CD1c-positive myeloid dendritic cell (primary cell): Measurements from ENCODE around the gene ETNK1.
"Not testable (repeated sequence)": the region's sequence is repeated elsewhere in the genome, so short reads cannot be mapped to it uniquely, and the experiment has no call there.

ENCODE experiments used
- DNase-seq: peaks from one replicate; pipeline ENCODE4 v3.0.0-alpha.2; 2016; ENCODE audit errors: extremely low spot score

The ETNK1 gene, protein sequence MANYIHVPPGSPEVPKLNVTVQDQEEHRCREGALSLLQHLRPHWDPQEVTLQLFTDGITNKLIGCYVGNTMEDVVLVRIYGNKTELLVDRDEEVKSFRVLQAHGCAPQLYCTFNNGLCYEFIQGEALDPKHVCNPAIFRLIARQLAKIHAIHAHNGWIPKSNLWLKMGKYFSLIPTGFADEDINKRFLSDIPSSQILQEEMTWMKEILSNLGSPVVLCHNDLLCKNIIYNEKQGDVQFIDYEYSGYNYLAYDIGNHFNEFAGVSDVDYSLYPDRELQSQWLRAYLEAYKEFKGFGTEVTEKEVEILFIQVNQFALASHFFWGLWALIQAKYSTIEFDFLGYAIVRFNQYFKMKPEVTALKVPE

DNA sequence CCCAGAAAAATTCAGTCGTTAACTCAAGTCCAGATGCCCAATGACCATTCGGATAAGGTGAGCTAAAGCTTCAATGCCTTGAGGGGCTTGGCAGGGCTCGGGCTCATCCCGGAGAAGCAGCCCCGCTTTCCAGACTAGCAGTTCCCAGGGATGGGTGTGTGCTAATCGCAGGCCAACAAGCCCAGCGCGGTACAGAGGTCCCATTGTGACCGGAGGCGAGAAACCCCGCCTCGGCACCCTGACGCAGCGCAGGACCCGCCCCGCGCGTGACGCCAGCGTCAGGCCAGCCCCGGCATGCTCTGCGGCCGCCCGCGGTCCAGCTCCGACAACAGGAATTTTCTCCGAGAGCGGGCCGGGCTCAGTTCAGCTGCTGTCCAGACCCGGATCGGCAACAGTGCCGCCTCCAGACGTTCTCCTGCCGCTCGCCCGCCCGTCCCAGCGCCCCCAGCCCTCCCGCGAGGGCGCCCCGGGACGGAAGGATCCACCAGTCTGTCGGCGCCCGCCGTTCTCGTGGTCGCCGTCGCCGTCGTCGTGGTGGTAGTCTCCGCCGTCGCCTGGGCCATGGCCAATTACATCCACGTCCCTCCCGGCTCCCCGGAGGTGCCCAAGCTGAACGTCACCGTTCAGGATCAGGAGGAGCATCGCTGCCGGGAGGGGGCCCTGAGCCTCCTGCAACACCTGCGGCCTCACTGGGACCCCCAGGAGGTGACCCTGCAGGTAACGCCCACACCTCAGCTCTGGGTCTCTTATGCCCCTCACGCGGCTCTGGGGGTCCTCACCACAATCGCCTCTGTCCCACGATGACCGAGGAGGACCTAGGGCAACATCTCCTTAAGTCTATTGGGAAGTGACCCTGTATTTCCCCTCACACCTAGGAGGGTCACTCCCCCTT is at the start of gene ETNK1:
TSS of gene ETNK1 (plus strand) at position 302 of the 892 bp plus-strand sequence. CDS start at position 562, 260 bp downstream.
- peak; percentile 94 for DNase-seq

DNA sequence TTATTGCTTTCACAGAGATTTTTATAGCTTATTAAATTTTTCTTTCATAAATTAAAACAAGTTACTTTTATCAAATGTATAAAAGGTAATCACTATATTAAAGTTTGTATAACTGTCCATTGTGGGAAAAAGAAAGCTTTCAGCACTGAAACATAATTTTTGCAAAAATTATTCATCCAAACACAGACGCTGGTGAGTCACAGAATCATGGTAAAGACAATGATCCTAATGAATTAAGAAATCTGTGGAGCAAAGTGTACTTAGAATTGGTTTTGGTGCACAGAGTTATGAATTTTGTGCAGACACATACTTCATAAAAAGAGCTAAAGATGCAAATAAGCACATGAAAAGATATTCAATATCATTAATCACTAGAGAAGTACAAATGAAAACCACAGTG is 48.9 kb upstream of the ETNK1 start:
- no peak for DNase-seq

DNA sequence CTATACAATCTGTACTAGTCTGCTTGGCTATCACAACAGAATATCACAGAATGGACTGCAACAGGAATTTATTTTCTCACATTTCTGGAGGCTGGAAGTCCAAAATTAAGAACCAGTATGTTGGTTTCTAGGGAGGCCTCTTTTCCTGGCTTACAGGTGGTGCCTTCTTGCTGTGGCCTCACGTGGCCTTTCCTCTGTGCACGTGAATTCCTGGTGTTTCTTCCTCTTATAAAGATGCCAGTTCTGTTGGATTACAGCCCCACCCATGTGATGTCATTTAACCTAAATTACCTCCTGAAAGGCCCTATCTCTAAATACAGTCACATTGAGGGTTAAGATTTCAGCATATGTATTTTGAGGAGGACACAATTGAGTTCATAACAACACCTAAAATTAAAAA is 48.5 kb upstream of the ETNK1 start:
- DNase-seq: no peak

DNA sequence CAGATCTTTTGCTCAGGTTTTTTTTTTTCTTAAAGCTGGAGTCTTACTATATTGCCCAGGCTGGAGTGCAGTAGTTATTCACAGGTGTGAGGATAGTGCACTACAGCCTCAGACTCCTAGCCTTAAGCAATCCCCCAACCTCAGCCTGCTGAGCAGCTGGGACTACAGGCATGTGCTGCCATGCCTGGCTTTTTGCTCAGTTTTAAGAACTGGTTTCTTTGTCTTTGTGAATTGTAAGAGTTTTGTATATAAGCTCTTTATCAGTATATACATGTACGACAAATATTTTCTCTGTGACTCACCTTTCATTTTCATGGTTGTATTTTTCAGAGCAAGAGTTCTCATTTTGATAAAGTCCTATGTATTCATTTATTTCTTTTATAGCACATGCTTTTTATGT is 47.3 kb upstream of the ETNK1 start:
- no peak for DNase-seq

DNA sequence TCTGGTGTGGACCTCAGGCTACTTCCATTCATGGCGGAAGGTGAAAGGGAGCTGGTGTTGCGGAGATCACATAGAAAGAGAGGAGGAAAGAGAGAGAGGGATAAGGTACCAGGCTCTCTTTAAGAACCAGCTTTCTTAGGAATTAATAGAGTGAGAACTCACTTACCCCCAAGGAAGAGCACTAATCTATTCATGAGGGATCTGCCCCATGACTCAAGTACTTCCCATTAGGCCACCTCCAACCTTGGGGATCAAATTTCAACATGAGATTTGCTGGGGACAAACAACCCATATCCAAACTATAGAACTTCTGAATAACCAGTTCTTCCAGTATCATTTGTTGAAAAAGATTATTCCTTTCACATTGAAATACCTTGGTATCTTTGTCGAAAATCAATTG is 46.6 kb upstream of the ETNK1 start:
- no peak for DNase-seq

DNA sequence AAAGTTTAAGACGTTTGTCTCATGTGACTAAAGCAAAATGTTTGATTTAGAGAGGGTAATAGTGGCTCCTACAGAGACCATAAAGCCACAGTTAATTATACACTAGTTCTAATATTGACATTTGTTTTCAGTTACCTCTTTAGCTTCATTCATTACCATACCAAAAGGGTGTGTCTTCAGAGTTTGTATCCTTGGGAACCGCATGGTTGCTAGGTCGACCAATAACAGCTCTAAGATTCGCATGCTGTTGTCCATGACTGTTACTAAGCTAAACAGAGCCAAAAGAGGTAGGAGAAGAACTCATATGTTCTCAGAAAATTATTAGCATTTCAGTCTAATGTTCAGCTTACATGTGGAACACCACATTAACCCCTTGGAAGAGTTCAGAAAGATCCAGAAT is 36.2 kb upstream of the ETNK1 start:
- no peak for DNase-seq

DNA sequence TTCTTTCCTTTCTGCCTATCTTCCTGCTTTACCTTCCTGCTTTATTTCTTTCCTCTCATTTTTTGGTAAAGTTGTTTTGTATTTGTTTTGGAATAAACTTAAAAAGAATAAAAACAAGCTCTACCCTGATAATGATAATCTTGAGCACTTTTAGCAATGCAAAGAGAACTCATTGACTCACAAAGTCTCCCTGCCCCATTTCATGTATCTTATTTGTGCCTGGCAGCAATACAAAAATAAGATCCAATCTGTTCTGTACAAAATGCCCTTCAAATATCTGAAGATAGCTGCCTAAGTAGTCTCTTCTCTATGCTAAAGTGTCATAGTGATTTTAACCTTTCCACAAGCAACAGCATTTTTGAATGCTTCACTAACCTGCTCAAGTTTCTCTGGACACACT is 31.1 kb upstream of the ETNK1 start:
- no peak for DNase-seq

DNA sequence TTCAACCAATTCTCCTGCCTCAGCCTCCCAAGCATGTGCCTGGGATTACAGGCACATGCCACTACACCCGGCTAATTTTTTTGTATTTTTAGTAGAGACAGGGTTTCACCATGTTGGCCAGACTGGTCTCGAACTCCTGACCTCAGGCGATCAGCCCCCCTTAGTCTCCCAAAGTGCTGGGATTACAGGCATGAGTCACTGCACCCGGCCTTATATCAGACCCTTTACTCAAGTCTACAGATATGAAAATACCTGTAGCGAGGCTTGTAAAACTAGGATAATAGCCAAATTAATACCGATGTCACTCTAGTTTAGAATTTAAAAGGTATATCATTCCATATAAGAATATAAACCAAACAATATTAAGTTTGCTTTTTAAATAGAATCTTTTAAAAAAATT is 27.4 kb upstream of the ETNK1 start:
- not testable (repeated sequence) for DNase-seq

DNA sequence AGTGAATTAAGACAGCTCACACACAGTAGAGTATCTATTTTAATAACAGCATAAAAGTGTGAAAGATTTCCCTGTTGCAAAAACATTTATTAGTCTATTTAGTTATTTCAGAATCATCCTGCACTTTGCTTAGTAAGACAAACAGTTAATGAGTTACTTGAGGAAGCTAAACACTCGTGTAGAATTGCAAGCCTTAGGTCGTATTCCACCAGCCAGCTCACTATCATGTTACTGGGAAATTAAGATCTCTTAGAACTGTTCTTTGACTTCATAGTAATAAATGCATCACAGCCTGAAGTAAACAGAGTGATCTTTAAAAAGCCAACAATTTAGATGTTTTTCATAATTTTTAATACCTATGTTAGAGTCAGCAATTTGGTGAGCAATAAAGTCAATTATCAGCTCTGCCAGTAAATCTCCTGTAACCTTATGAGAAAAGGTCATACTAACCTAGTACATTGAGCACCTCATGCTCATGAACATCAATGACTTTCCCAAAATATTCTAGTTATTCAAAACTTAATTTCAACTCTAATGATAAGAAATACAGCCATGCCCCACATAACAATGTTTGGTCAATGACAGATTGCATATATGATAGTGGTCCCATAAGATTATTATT is 26.7 kb upstream of the ETNK1 start:
- DNase-seq: no peak

DNA sequence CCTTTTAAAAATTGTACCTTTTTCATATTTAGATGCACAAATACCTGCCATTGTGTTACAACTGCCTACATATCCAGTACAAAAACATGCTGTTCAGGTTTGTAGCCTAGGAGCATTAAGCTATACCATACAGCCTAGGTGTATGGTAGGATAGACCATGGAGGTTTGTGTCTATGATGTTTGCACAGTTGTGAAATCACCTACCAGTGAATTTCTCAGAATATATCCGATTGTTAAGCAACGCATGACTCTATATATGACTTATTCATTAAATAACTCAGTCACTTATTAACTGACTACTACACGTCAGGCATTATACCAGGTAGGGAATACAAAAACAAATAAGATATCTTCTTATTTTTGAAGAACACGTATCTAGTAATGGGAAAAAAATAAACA is 26.2 kb upstream of the ETNK1 start:
- no peak for DNase-seq

DNA sequence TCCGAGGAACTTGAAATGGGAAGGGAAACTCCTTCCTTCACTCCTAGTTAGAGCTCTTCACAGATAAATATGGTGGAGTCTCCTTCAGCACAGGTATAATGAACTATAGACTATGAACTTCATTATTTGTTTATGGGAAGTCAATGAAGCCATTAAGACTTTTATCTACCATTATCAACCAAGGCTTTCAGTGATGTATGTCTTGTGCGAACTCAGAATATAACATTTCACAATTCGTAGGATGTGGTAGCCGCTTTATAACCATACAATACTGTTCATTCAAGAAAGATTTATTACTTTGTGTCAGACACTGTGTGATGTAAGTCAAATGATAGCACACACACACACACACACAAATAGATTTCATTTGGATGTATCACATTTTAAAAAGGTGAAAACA is 24.8 kb upstream of the ETNK1 start:
- no peak for DNase-seq

DNA sequence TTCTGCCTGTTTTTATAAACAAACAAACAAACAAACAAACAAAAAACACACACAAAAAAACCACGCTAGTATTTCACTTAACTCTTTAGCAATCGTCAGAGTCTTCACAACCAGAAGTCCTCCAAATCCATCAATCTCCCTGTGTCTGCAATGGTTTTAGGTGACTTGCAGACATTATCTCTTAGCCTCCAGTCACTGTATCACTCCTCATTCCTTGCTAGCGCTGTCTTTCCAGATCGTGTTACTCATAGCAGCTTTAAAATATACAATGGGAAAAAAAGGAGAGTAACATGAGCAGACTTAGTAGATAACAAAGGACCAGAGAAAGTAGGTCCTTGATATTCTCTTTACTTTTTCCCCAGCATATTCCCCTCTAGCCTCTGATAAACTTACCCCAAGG is 15.5 kb upstream of the ETNK1 start:
- DNase-seq: no peak

DNA sequence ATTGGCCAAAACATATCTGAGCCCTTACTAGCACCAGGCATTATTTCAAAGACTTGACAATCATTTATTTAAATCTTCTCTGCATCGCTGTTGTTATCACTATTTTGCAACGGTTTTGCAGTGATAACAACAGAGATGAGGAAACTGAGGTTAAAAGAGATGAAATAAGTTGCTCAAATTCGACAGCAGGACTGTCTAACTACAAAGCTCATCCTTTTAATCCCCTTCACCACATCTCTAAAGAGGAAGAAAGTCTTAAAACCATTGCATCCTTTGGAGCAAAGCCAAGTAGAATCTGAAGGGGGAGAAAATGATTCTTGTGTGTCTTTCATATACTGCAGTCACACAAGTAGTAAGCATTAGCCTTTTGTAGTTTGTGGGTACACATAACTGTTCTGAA is 14.8 kb upstream of the ETNK1 start:
- no peak for DNase-seq

DNA sequence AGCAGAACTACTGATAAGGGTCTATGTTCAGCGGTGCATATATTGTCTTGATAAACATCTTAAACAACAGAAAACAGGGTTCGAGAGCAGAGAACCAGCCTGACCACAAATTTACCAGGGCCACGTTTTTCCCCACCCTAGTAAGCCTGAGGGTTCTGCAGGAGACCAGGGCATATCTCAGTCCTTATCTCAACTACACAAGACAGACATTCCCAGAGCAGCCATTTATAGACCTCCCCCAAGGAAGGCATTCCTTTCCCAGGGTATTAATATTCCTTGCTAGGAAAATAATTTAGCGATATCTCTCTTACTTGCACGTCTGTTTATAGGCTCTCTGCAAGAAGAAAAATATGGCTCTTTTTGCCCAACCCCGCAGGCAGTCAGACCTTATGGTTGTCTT is 12.1 kb upstream of the ETNK1 start:
- DNase-seq: not testable (repeated sequence)

DNA sequence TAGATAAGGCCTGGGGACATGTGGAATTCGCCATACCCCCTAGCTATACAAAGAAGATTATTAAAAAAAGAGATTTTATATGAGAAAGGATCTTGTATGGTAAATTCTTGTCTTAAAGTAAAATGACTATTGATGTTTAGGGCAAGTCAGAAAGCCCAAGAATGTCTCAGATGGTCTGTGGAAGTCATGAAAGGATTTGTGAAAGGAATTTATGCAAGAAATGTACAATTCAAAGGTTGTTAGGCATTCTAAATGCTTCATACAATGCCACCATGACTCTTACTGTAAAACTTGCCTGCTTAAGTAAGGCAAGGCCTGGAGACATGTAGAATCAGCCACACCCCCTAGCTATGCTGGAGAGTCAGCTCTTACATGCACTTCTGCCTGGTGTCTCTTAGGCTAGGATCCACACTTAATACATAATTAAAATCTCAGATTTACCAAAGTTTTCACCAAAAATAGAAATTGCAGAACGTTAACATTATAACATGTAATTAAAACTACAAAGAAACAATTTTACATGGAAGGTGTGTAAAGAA is 8.9 kb upstream of the ETNK1 start:
- DNase-seq: no peak

DNA sequence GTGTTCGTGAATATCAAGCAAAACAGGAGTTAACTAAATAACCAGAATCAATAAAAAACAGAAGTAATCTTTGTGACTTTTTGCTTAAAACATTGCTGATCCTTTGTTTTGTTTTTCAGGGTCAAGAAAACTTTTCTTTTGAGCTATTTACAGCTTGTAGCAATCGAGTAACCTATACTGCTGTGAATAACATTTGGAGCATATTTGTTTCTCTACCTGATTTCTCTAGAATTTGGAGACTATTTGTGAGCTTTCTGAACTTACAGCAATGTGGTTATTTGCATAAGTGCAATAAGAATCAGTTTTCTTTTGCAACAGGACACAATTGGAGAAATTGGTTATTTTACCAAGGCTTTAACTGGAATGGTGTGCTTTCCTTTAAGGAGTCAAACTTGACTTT is 7.3 kb upstream of the ETNK1 start:
- DNase-seq: no peak

DNA sequence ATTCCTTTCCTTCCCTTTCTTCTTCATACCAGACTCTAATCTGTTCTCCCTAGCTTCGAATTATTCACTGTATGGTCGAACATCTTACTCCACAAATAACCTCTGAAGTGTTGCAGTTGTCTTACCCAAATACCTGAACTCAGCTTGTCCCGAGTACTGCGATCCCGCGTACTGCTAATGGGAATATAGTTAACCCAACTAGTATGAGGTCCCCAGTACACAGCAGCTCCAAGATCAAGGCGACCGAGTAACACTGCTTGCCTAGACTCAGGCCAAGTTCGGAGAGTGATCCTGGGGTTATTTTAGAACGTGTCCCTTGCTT is 462 bp upstream of the ETNK1 start:
- no peak for DNase-seq

DNA sequence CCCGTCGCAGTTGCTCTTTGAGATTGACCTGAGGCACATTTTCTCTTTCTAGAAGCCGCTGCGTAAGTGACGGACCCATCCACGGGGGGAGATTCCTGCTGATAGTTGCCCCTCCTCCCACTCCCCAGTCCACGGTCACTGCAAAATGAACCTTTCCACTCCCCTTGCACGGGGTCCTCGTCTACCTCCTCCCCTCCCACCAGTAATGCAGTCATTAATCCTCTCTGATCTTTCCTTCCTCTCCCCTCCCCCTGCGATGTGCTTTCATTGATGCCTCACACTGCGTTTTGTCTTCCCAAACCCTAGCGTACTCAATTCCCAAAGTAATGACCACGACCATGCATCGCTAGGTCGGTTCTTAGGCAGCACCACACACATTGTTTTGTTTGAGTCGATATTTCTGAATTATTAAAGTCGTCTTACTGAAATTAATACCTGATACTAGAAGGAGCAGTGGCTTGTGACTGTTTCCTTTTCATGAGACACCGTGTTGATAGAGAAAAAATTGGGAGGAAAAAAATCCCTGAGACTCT is 857 bp downstream of the ETNK1 start:
- peak; percentile 42 for DNase-seq

DNA sequence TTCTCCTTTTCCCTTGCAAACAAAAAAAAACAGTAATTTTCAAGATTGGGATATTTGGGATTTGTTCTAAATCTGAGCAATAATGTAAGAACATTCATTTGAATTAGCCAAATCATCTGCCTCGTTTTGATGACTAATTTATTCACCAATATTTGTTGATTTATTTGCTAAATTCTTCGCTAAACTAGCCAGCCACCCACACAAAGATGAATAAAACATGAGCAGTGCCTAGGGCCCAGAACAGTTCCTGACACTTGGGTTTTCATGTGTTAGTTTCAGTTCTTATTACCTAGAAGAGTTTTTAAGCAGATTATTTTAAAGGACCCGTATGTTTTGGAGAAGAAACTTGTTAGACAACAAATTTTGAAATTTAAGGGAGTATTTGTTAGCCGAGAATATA is 1.4 kb downstream of the ETNK1 start:
- peak; percentile 79 for DNase-seq

DNA sequence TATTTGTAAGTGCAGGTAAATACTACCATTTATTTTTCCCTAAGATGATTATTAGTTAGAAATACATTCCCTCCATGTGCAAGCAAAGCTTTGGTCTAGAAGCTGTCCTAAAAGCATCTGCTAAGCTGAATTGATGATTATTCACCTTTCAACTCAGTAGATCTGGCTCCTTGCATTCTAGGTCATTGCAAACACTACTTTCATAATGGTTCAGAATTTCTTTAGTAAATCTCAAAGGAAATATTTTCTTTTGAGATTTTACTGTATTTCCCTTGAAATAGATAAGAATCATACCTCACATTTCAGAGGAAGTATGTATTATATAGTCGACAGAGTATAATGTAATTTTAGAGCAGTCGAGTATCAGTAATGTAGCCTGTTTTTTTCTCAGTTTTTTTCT is 2.4 kb downstream of the ETNK1 start:
- DNase-seq: peak; percentile 24

DNA sequence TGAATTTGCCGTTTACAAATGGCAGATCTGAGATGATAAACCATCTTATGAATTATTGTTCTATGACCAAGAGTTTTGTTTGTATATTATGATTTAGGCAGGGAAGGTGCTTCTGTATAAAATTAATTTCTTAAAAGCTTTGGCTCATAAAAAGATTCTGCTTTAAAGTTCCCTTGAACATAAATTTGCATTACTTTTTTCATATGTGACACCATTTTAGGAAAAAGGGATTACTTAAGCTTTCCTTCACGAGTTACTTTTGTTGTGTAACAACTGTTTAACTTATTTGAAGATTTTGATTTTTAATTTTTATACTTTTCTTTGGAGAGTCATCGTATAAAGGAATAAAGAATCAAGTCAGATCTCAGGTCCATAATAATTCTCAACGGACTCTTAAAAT is 3.3 kb downstream of the ETNK1 start:
- no peak for DNase-seq

DNA sequence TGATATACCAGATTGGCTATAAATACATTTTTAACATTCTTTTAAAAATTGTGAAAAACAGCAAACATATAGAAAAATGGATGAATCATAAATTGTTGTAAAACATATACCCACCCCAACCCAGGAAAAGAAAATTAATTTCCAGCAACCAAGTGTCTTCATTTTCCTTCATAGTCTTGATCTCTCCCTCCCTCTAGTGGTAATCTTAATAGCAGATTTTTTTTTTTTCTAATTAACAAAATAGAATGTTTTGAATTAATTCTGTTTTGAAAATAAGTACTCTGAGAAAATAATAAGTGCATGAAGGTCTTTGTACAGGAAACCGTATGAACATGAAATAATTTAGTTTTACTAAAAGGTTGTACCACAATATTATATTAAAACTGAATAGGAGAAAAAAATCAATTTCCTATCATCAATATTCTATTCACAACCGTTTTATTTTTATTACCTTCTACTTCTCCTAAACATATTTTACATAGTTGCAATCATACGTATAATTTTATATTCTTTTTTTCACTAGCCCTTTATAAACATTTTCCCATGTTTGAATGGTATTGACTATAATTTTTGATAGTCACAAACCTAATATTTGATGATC is 7.0 kb downstream of the ETNK1 start:
- DNase-seq: peak; percentile 51
